Panc1 (cell line): ENCODE data around the gene MAP2K7. TPM values are rescaled to one million over a fixed set of nuclear protein-coding genes. Genes with fewer than 3 reads are reported as not detected.

Experiments
- ATAC-seq: fragments of 200-7000 bp; cut with Tn5 transposase; 2 replicates; pipeline ENCODE4 v1.9.1; 2020; ENCODE audit warnings: mild to moderate bottlenecking, moderate library complexity
- BruUV-seq: library from RNA; stranded (reverse); fragments of 400-500 nt; replicated peaks from 2 replicates; lab custom pipeline; 2021; lab: Mats Ljungman, UMichigan
- CTCF ChIA-PET: fragments of 300-600 bp; sonication (Branson Sonifier 250); formaldehyde crosslinking; loops from one replicate; lab custom pipeline; 2022; ENCODE audit warnings: antibody characterized with exemption; lab: Charles Lee
- POLR2A ChIA-PET: fragments of 300-600 bp; sonication (Branson Sonifier 250); formaldehyde crosslinking; loops from one replicate; lab custom pipeline; 2022; ENCODE audit warnings: antibody characterized with exemption; lab: Charles Lee
- DNase-seq: peaks from one replicate; pipeline ENCODE4 v3.0.0-alpha.2; 2010; ENCODE audit warnings: low read depth, low spot score
- H3K27ac ChIP-seq: 2 replicates; pipeline ENCODE4 v1.5.1; 2011; ENCODE audit warnings: mild to moderate bottlenecking, low read length, inconsistent platforms
- H3K27me3 ChIP-seq: fragments of 200-500 bp; sonication (Bioruptor generic); 2 replicates; pipeline ENCODE4 v1.6.0; 2014; ENCODE audit warnings: low read length, inconsistent platforms; ENCODE audit not compliant: control insufficient read depth, insufficient read depth
- H3K36me3 ChIP-seq: fragments of 200-500 bp; sonication (Bioruptor generic); 2 replicates; pipeline ENCODE4 v1.5.1; 2014; ENCODE audit warnings: inconsistent platforms, mild to moderate bottlenecking, low read length, moderate library complexity; ENCODE audit not compliant: control insufficient read depth, insufficient read depth
- H3K4me1 ChIP-seq: 2 replicates; pipeline ENCODE4 v1.5.1; 2011; ENCODE audit warnings: inconsistent platforms, mild to moderate bottlenecking, low read length, moderate library complexity; ENCODE audit not compliant: control insufficient read depth, insufficient read depth
- H3K4me3 ChIP-seq, 2 experiments: 2 replicates each; pipeline ENCODE4 v1.5.1; 2011 to 2012; ENCODE audit warnings: low read depth in 2 of 2, low read length in 2 of 2, mild to moderate bottlenecking in 2 of 2, inconsistent platforms in 1 of 2, moderate library complexity in 1 of 2
- H3K9me3 ChIP-seq: fragments of 200-500 bp; sonication (Bioruptor generic); 2 replicates; pipeline ENCODE4 v1.5.1; 2014; ENCODE audit warnings: low read depth, mild to moderate bottlenecking, inconsistent platforms, low read length, moderate library complexity; ENCODE audit not compliant: control insufficient read depth, insufficient read depth
- POLR2AphosphoS5 ChIP-seq: IDR thresholded peaks from 2 replicates; pipeline ENCODE4 v1.6.1; 2012; ENCODE audit warnings: mild to moderate bottlenecking, low read depth, low read length, moderate library complexity
- SIN3A ChIP-seq: IDR thresholded peaks from 2 replicates; pipeline ENCODE4 v1.6.1; 2012; ENCODE audit warnings: low read depth, mild to moderate bottlenecking, low read length, moderate library complexity, borderline replicate concordance; ENCODE audit not compliant: insufficient read depth
- TCF7L2 ChIP-seq: IDR thresholded peaks from 2 replicates; pipeline ENCODE4 v1.6.1; 2011; ENCODE audit warnings: mild to moderate bottlenecking, low read depth, low read length, inconsistent platforms
- in situ Hi-C: cut with HindIII; loops from 2 replicates; pipeline ENCODE4 v1.10.0; 2016; ENCODE audit warnings: low sequenced_read_pairs, low pct_unique_long_range_greater_than_20kb
- intact Hi-C: fragments of 100-400 bp; cut with micrococcal nuclease; formaldehyde crosslinking; loops from one replicate; pipeline ENCODE4 v1.10.0; 2022; ENCODE audit not compliant: unreplicated experiment
- total RNA-seq: library from RNA; stranded (reverse); gene quantifications from one replicate; pipeline ENCODE4 v1.2.1, GENCODE V29; 2021; ENCODE audit not compliant: unreplicated experiment
- TF ChIP-seq, protein P1 (sequence below), 2 experiments: IDR thresholded peaks; 2 replicates each; pipeline ENCODE4 v1.6.1; 2011 to 2012; ENCODE audit warnings: low read depth in 2 of 2, control low read depth in 1 of 2, low read length in 1 of 2, mild to moderate bottlenecking in 1 of 2, moderate library complexity in 1 of 2; ENCODE audit not compliant: insufficient read depth in 1 of 2
- TF ChIP-seq, protein P2 (sequence below): fragments of 450-650 bp; IDR thresholded peaks from 2 replicates; pipeline ENCODE4 v1.5.1; 2017; ENCODE audit warnings: mild to moderate bottlenecking

Gene MAP2K7
- total RNA-seq, 1 experiment from 2014 or later, result 32.9 TPM

DNA sequence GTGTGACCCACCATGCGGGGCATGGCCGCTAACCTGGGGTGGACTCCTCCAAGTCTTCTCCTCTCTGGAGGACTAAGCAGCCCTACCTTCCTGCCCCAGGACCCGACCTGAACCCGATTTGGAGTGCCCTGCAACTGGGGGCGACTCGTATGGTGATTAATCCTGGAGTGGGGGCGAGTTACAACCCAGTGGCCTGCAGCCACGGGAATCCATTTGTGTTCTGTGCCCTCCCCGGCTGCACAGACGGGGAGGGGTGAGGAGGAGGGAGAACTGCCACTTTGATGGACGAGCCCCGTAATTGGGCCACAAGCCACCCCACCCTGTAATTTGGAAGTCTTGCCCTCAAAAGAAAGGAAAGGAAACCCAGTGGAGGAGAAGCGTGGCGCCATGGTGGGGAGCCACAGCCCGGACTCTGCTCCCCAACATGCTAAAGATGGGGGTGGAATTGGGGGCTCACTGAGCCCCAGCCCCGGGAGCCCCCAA is 47.5 kb upstream of the MAP2K7 start:
- no peaks in the 10 kb centered on the region; the same call in 1 of the 2 replicates for H3K4me1 ChIP-seq
- intact Hi-C loops, result no loop called here
- POLR2A ChIA-PET, result no interaction called here
- in situ Hi-C loops, result no loop called here
- ATAC-seq (no peak), DNase-seq (no peak)
- TF ChIP-seq, protein P1, sequence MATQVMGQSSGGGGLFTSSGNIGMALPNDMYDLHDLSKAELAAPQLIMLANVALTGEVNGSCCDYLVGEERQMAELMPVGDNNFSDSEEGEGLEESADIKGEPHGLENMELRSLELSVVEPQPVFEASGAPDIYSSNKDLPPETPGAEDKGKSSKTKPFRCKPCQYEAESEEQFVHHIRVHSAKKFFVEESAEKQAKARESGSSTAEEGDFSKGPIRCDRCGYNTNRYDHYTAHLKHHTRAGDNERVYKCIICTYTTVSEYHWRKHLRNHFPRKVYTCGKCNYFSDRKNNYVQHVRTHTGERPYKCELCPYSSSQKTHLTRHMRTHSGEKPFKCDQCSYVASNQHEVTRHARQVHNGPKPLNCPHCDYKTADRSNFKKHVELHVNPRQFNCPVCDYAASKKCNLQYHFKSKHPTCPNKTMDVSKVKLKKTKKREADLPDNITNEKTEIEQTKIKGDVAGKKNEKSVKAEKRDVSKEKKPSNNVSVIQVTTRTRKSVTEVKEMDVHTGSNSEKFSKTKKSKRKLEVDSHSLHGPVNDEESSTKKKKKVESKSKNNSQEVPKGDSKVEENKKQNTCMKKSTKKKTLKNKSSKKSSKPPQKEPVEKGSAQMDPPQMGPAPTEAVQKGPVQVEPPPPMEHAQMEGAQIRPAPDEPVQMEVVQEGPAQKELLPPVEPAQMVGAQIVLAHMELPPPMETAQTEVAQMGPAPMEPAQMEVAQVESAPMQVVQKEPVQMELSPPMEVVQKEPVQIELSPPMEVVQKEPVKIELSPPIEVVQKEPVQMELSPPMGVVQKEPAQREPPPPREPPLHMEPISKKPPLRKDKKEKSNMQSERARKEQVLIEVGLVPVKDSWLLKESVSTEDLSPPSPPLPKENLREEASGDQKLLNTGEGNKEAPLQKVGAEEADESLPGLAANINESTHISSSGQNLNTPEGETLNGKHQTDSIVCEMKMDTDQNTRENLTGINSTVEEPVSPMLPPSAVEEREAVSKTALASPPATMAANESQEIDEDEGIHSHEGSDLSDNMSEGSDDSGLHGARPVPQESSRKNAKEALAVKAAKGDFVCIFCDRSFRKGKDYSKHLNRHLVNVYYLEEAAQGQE (IDR thresholded peaks at IDR 0.05; ENCODE audit: insufficient read depth in 1 of 2, low read depth in 2 of 2, low read length in 1 of 2), result no peak
- TF ChIP-seq POLR2AphosphoS5 (no peak), SIN3A (no peak), TCF7L2 (no peak)
- TF ChIP-seq, protein P2, sequence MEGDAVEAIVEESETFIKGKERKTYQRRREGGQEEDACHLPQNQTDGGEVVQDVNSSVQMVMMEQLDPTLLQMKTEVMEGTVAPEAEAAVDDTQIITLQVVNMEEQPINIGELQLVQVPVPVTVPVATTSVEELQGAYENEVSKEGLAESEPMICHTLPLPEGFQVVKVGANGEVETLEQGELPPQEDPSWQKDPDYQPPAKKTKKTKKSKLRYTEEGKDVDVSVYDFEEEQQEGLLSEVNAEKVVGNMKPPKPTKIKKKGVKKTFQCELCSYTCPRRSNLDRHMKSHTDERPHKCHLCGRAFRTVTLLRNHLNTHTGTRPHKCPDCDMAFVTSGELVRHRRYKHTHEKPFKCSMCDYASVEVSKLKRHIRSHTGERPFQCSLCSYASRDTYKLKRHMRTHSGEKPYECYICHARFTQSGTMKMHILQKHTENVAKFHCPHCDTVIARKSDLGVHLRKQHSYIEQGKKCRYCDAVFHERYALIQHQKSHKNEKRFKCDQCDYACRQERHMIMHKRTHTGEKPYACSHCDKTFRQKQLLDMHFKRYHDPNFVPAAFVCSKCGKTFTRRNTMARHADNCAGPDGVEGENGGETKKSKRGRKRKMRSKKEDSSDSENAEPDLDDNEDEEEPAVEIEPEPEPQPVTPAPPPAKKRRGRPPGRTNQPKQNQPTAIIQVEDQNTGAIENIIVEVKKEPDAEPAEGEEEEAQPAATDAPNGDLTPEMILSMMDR, result no peak
- no peaks in the 10 kb centered on the region for H3K27me3 ChIP-seq
- no peak overlapping the region for H3K4me3 ChIP-seq
- H3K9me3 ChIP-seq, result no peaks in the 10 kb centered on the region
- CTCF ChIA-PET, result no interaction called here
- BruUV-seq, result no TSS peak
- H3K36me3 ChIP-seq, result no peaks in the 10 kb centered on the region
- no peak overlapping the region for H3K27ac ChIP-seq

DNA sequence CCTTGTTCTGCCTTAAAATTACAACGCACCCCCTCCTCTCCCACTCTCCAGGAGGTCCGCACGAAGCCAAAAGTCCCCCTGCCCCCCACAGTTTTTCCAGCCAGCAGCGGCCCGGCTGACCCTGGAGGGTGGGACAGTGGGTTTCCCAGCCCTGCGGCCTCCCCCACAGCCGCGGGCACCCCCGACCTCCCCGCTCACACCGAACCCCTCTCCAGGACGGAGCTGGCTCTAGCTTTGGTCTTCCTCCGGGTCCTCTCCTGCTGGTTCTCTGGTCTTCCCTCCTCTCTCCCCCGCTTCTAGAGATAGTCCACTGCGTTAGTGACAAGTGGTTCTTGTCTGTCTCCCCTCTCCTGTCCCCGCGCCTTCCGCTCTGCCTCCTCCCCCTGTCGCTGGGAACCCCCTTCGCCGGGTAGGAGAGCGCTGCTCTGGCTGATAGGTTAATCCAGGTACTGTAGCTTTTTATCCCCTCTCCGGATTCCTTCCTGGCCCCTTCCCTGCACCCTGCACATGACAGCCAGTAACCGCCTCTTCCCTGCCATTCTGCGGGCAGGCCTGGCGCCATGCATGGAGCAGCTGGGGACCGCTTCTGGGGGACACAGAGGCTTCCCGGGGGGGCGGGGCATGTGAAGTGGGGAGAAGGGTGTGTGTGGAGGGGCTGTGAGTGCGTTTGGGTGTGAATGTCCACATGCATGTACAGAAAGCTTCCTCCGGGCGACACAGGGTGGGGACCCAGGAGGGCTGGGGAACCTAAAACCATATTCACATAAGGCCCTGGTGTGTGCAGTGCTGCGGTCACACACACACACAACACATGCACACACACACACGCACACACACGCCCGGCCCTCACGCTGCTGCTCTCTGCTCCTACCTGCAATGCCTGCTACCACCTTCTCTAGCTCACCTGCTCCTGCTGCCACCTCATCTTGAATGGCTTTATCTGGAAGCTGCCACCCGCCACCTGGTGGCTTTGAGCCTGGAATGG is 46.7 kb upstream of the MAP2K7 start:
- ATAC-seq, result no peak
- no TSS peak for BruUV-seq
- no peak overlapping the region for H3K27ac ChIP-seq
- no peaks in the 10 kb centered on the region for H3K36me3 ChIP-seq
- ChIA-PET POLR2A (no interaction called here), CTCF (interaction anchor here (0.6 kb wide), 1 partner anchor 38 kb away, joined by 3 read pairs; no protein-coding TSS in a partner anchor)
- DNase-seq, result no peak
- no peak overlapping the region for H3K4me3 ChIP-seq
- intact Hi-C loops (no loop called here), in situ Hi-C loops (no loop called here)
- no peaks in the 10 kb centered on the region for H3K9me3 ChIP-seq
- no peaks in the 10 kb centered on the region; the same call in 1 of the 2 replicates for H3K4me1 ChIP-seq
- H3K27me3 ChIP-seq, result no peaks in the 10 kb centered on the region
- TF ChIP-seq, protein P1 (IDR thresholded peaks at IDR 0.05; ENCODE audit: insufficient read depth in 1 of 2, low read depth in 2 of 2, low read length in 1 of 2), result no peak
